Glomerular visceral epithelial cell (primary cell): ENCODE data around the gene NDUFS5.
A peak's percentile ranks its signal among the peaks of the same experiment; 100 is the strongest.
"Not testable (repeated sequence)": the region's sequence is repeated elsewhere in the genome, so short reads cannot be mapped to it uniquely, and the experiment has no call there.

Experiments
- DNase-seq: peaks from one replicate; pipeline ENCODE4 v3.0.0-alpha.2; 2016; ENCODE audit errors: extremely low spot score

NDUFS5 gene

GRCh38 chr1:39016604-39017171 is 9.5 kb upstream of the NDUFS5 start:
- DNase-seq = no peak

- no peak for DNase-seq
Measured at GRCh38 chr1:39017266-39017665, 8.9 kb upstream of the NDUFS5 start.

- DNase-seq = not testable (repeated sequence)
Measured at GRCh38 chr1:39020494-39020893, 5.7 kb upstream of the NDUFS5 start.

- peak; percentile 26 for DNase-seq
Measured at GRCh38 chr1:39021426-39021825, 4.7 kb upstream of the NDUFS5 start.

GRCh38 chr1:39023140-39023539 is 3.0 kb upstream of the NDUFS5 start:
- no peak for DNase-seq

GRCh38 chr1:39026866-39027507 is 837 bp downstream of the NDUFS5 start:
- DNase-seq = no peak

- DNase-seq = no peak
Measured at GRCh38 chr1:39034114-39034654, 8.0 kb downstream of the NDUFS5 start.

GRCh38 chr1:39036678-39037077 is 10.5 kb downstream of the NDUFS5 start:
- DNase-seq = no peak

GRCh38 chr1:39043513-39043912 is 17.4 kb downstream of the NDUFS5 start:
- DNase-seq = no peak

- DNase-seq = no peak
Measured at GRCh38 chr1:39044762-39045161, 18.6 kb downstream of the NDUFS5 start.

- no peak for DNase-seq
Measured at GRCh38 chr1:39045231-39045630, 19.1 kb downstream of the NDUFS5 start.

GRCh38 chr1:39046613-39047210 is 20.6 kb downstream of the NDUFS5 start:
- DNase-seq = no peak

GRCh38 chr1:39047374-39048229 is 21.5 kb downstream of the NDUFS5 start:
- DNase-seq = peak; percentile 96

- DNase-seq = peak; percentile 18
Measured at GRCh38 chr1:39048745-39049370, 22.7 kb downstream of the NDUFS5 start.

GRCh38 chr1:39050001-39050400 is 23.9 kb downstream of the NDUFS5 start:
- DNase-seq = no peak

GRCh38 chr1:39051193-39051850 is 25.2 kb downstream of the NDUFS5 start:
- not testable (repeated sequence) for DNase-seq

GRCh38 chr1:39051956-39052355 is 25.8 kb downstream of the NDUFS5 start:
- no peak for DNase-seq

- DNase-seq = not testable (repeated sequence)
Measured at GRCh38 chr1:39055213-39055710, 29.1 kb downstream of the NDUFS5 start.

- DNase-seq = not testable (repeated sequence)
Measured at GRCh38 chr1:39061516-39061915, 35.4 kb downstream of the NDUFS5 start.

- no peak for DNase-seq
Measured at GRCh38 chr1:39061951-39062350, 35.8 kb downstream of the NDUFS5 start.

GRCh38 chr1:39063191-39063590 is 37.0 kb downstream of the NDUFS5 start:
- DNase-seq = no peak
